ENCODE results near the gene OR51G2. TPM values are rescaled to one million over a fixed set of nuclear protein-coding genes. Genes with fewer than 3 reads are reported as not detected.

The OR51G2 gene
- total RNA-seq, 1 donor from 2014 or later, result not detected

DNA sequence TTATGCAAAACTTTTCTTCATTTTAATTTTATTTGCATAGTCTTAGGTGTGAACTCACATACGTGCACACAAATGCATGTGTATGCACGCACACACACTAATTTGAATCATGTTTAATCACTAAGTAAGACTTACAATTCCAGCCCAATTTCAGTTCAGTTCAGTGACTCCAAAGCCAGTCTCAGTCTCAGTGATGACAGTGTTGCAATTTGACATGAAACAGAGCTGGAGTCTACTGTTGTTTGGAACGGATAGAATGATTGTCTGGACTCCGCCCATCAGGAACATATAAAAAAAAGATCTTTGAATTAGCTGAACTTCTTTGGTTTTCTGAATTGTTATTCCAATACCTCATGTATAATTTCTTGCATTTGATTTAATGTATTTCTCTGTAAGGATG is 55.3 kb downstream of the OR51G2 start:
- DNase-seq, result no peak

Other genes starting within 250 kb of the OR51G2 start
- 0.10 TPM for gene OR51E2, start 221.5 kb downstream of the OR51G2 start, total RNA-seq
- not detected for gene MMP26, start 214.6 kb downstream of the OR51G2 start, total RNA-seq
- gene OR51F1, start 149.4 kb downstream of the OR51G2 start, total RNA-seq, result not detected
- not detected for gene OR52R1, start 115.0 kb downstream of the OR51G2 start, total RNA-seq
- not detected for gene OR51F2, start 98.0 kb downstream of the OR51G2 start, total RNA-seq
- not detected for gene OR51S1, start 70.1 kb downstream of the OR51G2 start, total RNA-seq
- not detected for gene OR51T1, start 37.5 kb downstream of the OR51G2 start, total RNA-seq
- gene OR51A7, start 15.6 kb downstream of the OR51G2 start, total RNA-seq, result not detected
- not detected for gene OR51G1, start 5.0 kb upstream of the OR51G2 start, total RNA-seq
- not detected for gene OR51A4, start 28.3 kb upstream of the OR51G2 start, total RNA-seq
- gene OR51A2, start 36.4 kb upstream of the OR51G2 start, total RNA-seq, result not detected
- gene OR51L1, start 75.5 kb upstream of the OR51G2 start, total RNA-seq, result not detected
- not detected for gene OR52J3, start 127.2 kb upstream of the OR51G2 start, total RNA-seq
- gene OR52E2, start 140.3 kb upstream of the OR51G2 start, total RNA-seq, result not detected
- gene OR52E1, start 150.2 kb upstream of the OR51G2 start, total RNA-seq, result not detected
- gene OR52A5, start 219.0 kb upstream of the OR51G2 start, total RNA-seq, result not detected
- not detected for gene OR52A1, start 235.4 kb upstream of the OR51G2 start, total RNA-seq